Fibroblast of villous mesenchyme (primary cell): ENCODE results near the gene KATNA1. TPM values are rescaled to one million over a fixed set of nuclear protein-coding genes. Genes with fewer than 3 reads are reported as not detected.
"Not testable (repeated sequence)": the region's sequence is repeated elsewhere in the genome, so short reads cannot be mapped to it uniquely, and the experiment has no call there.

Source experiments
- DNase-seq: peaks from one replicate; pipeline ENCODE4 v3.0.0-alpha.2; 2010; ENCODE audit warnings: low read depth
- H3K4me3 ChIP-seq: 2 replicates; pipeline ENCODE4 v1.5.1; 2011; ENCODE audit warnings: low read depth, mild to moderate bottlenecking, low read length
- CTCF ChIP-seq: IDR thresholded peaks from 2 replicates; pipeline ENCODE4 v1.5.1; 2012; ENCODE audit warnings: low read depth, mild to moderate bottlenecking, low read length; ENCODE audit not compliant: insufficient read depth
- total RNA-seq: library from RNA; depleted of rRNA; stranded (reverse); fragments of >200 nt; gene quantifications from 2 replicates; pipeline ENCODE4 v1.2.3, GENCODE V29; 2012

Gene KATNA1
- total RNA-seq, 1 donor = 21.6 TPM

- H3K4me3 ChIP-seq = no peak overlapping the region
- no peak for DNase-seq
- TF ChIP-seq CTCF = no peak
Measured at GRCh38 chr6:149683256-149683859, 34.8 kb upstream of the KATNA1 start.

- H3K4me3 ChIP-seq, DNase-seq: not testable (repeated sequence)
Measured at GRCh38 chr6:149681845-149682244, 33.3 kb upstream of the KATNA1 start.

GRCh38 chr6:149681209-149681608, 32.7 kb upstream of the KATNA1 start:
- H3K4me3 ChIP-seq = no peak overlapping the region
- no peak for DNase-seq
- no peak for TF ChIP-seq CTCF

GRCh38 chr6:149680503-149680902, 32.0 kb upstream of the KATNA1 start:
- no peak overlapping the region for H3K4me3 ChIP-seq
- TF ChIP-seq CTCF = no peak
- DNase-seq = no peak

GRCh38 chr6:149672265-149672664, 23.8 kb upstream of the KATNA1 start:
- not testable (repeated sequence) for DNase-seq, H3K4me3 ChIP-seq

- H3K4me3 ChIP-seq = no peak overlapping the region
- no peak for TF ChIP-seq CTCF
Measured at GRCh38 chr6:149660028-149660427, 11.5 kb upstream of the KATNA1 start.

GRCh38 chr6:149657441-149657840, 8.9 kb upstream of the KATNA1 start:
- H3K4me3 ChIP-seq = no peak overlapping the region
- DNase-seq = no peak
- no peak for TF ChIP-seq CTCF

More at GRCh38 chr6:149660028-149660427, 11.5 kb upstream of the KATNA1 start:
- no peak for DNase-seq

GRCh38 chr6:149651056-149651455, 2.5 kb upstream of the KATNA1 start:
- no peak for DNase-seq
- no peak for TF ChIP-seq CTCF

More at GRCh38 chr6:149651056-149651455, 2.5 kb upstream of the KATNA1 start:
- no peak overlapping the region for H3K4me3 ChIP-seq
